IMR-90 (cell line): ENCODE data around the gene KLHL30.

Experiments
- BHLHE40 ChIP-seq: fragments of 150-350 bp; IDR thresholded peaks from 2 replicates; pipeline ENCODE4 v1.6.1; 2016; ENCODE audit warnings: mild to moderate bottlenecking, low read depth, low read length
- CEBPB ChIP-seq: IDR thresholded peaks from 2 replicates; pipeline ENCODE4 v1.6.1; 2012; ENCODE audit warnings: low read depth, low read length, improper control_type of control experiment
- FOS ChIP-seq: fragments of 150-350 bp; IDR thresholded peaks from 2 replicates; pipeline ENCODE4 v1.6.1; 2016; ENCODE audit warnings: low read depth, low read length
- MAFK ChIP-seq: IDR thresholded peaks from 2 replicates; pipeline ENCODE4 v1.6.1; 2012; ENCODE audit warnings: low read depth, low read length, improper control_type of control experiment
- MAZ ChIP-seq: IDR thresholded peaks from 2 replicates; pipeline ENCODE4 v1.6.1; 2012; ENCODE audit warnings: low read depth, mild to moderate bottlenecking, low read length, improper control_type of control experiment, moderate library complexity, borderline replicate concordance
- MXI1 ChIP-seq: IDR thresholded peaks from 2 replicates; pipeline ENCODE4 v1.6.1; 2012; ENCODE audit warnings: low read depth, mild to moderate bottlenecking, low read length, moderate library complexity, borderline replicate concordance
- POLR2A ChIP-seq: IDR thresholded peaks from 2 replicates; pipeline ENCODE4 v1.6.1; 2012; ENCODE audit warnings: mild to moderate bottlenecking, low read depth, low read length
- RAD21 ChIP-seq: IDR thresholded peaks from 2 replicates; pipeline ENCODE4 v1.6.1; 2012; ENCODE audit warnings: low read length, improper control_type of control experiment
- RCOR1 ChIP-seq: IDR thresholded peaks from 2 replicates; pipeline ENCODE4 v1.6.1; 2012; ENCODE audit warnings: mild to moderate bottlenecking, low read length, improper control_type of control experiment; ENCODE audit not compliant: insufficient replicate concordance
- SMC3 ChIP-seq: fragments of 150-350 bp; IDR thresholded peaks from 2 replicates; pipeline ENCODE4 v1.6.1; 2016; ENCODE audit warnings: low read depth, mild to moderate bottlenecking, antibody characterized with exemption, low read length, moderate library complexity
- TF ChIP-seq, protein P1 (sequence below): conservative IDR thresholded peaks from 2 replicates; pipeline ENCODE4 v1.5.1; 2012; ENCODE audit warnings: mild to moderate bottlenecking, low read depth, low read length, improper control_type of control experiment

DNA sequence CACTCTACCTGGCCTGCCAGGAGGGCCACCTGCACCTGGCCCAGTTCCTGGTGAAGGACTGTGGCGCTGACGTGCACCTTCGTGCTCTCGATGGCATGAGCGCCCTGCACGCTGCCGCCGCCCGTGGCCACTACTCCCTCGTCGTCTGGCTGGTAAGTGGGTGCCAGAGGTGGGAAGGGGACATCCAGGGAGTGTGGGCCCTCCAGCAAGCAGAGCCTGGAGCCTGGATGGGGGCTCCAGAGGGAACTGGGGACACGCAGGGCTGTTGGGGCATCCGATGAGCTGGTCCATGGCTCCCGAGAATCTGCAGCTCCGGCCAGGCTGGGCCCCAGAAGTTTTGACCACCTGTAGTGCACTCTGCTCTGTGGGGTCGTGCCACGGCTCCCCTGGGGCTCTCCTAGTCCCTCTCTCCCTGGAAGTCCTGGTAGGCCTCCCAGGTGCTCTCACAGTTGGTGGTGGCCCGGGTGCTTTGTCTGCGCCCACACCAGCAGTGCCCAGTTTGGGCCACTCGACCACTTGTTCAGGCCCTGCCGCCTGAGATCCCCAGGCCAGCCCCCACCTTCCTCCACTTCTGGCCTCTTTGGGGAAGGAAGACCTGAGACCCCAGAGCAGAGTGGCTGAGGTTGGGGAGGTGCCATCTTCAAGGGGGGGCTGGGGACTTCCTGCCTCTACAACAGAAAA, 33.6 kb upstream of the KLHL30 start:
- TF ChIP-seq, protein P1, sequence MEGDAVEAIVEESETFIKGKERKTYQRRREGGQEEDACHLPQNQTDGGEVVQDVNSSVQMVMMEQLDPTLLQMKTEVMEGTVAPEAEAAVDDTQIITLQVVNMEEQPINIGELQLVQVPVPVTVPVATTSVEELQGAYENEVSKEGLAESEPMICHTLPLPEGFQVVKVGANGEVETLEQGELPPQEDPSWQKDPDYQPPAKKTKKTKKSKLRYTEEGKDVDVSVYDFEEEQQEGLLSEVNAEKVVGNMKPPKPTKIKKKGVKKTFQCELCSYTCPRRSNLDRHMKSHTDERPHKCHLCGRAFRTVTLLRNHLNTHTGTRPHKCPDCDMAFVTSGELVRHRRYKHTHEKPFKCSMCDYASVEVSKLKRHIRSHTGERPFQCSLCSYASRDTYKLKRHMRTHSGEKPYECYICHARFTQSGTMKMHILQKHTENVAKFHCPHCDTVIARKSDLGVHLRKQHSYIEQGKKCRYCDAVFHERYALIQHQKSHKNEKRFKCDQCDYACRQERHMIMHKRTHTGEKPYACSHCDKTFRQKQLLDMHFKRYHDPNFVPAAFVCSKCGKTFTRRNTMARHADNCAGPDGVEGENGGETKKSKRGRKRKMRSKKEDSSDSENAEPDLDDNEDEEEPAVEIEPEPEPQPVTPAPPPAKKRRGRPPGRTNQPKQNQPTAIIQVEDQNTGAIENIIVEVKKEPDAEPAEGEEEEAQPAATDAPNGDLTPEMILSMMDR: no peak
- TF ChIP-seq MAFK (no peak), CEBPB (no peak), FOS (no peak), POLR2A (no peak), MAZ (no peak), RAD21 (no peak), SMC3 (no peak), MXI1 (no peak), RCOR1 (no peak), BHLHE40 (no peak)
